Glomerular visceral epithelial cell (primary cell): Measurements from ENCODE around the gene MYH9.
A peak's percentile ranks its signal among the peaks of the same experiment; 100 is the strongest.
"Not testable (repeated sequence)": the region's sequence is repeated elsewhere in the genome, so short reads cannot be mapped to it uniquely, and the experiment has no call there.

ENCODE experiments used
- DNase-seq: peaks from one replicate; pipeline ENCODE4 v3.0.0-alpha.2; 2016; ENCODE audit errors: extremely low spot score

MYH9 gene

DNA sequence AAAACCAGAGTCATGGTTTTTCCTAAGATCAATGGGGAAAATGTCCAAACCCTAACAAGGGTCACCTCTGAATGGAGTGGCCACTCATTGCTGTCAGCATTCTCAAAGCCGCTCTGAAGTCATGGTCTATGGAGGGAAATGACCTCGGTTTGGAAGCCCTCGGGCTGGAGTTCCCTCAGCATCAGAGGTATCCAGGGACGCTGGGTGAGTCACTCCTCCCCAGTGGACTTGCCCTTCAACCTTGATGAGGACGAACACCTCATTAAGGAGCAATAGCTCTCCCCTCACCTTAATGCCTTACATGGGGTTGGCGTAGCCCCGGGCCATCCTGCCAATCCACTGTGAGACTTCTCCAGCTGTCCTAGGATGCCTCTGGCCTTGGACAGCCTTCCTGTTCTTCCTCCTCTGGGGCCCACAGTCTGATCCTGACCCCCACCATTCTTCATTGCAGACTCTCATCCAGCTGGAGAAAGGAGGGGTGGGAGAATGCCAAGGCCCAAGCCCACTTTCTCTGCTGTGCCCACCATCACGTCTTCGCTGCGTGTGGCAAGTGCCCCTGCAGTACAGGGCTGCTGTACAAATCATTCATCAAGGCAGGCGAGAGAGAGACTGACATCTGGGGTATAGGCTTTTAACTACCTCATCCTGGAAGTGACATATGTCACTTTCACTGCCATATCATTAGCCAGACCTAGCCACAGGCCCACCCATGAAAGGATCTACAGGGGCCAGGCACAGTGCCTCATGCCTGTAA is 25.4 kb upstream of the MYH9 start:
- DNase-seq: peak; percentile 38

DNA sequence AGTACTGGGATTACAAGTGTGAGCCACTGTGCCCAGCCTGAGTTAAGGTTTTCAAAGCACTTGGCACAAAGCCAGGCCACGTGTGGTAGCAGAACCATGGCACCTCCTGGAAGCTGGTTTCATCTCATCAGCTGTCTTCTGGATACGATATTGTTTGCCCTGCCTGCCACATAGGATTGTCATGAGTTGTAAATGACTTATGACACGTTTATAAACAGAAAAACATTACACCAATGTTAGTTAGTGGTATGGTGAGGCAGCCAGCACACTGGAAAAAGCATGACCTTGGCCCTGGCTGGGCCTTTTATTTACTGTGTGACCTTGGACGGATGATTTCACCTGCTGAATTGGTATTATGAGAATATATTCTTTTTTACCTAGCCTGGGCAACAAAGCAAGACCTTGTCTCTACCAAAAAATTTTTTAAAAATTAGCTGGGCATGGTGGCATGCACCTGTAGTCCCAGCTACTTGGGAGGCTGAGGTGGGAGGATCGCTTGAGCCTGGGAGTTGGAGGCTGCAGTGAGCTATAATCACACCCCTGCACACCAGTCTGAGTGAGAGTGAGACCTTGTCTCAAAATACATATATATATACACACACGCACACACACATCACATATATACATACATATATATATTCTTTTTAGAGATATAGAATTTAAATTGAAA is 24.0 kb upstream of the MYH9 start:
- DNase-seq: no peak

DNA sequence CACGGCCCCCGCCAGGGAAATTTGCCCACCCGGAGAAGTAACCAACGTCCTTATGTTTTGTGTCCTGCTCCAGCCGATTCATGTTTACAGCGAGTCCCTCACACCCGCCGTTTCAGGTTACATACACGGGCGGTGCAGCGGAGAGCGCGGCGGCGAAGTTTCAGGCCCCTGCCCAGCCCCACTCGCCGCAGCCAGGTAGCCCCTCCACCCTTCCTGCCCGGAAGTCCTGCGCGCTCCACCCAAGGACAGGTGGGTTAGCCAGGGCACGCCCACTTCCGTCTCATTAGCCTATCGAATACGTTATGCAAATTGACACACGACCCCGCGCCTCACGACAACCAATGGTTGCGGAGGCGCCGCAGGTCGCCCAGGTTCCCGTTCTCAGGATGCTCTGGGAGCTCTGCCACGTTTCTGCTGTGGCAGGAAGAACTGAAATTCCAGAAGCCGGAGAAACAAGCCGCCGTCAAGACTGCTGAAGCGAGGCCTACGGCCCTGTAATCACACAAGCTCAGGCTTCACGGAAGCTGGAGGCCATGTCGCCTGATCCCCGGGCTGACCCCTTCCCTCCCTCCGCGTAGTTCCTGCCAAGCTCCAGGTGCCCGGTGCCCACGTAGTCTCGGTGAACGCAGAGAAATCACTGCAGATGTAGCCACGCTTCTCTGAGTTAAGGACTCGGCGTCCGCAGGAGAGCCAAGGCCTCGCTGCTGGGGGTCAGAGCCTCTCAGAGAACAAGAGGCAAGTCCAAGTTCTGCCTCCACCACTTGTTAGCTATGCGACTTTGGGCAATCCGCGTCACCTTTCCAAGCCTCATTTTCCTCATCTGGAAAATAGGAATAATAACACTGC is 22.4 kb upstream of the MYH9 start:
- peak; percentile 88 for DNase-seq

DNA sequence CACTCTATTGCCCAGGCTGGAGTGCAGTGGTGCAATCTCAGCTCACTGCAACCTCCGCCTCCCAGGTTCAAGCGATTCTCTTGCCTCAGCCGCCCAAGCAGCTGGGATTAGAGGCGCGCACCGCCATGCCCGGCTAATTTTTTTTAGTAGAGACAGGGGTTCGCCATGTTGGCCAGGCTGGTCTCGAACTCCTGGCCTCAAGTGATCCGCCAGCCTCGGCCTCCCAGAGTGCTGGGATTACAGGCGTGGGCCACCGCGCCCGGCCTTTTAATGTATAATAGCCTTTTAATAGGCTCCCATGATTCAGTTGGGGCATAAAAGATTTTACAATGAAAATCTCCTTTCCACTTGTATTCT is 21.8 kb upstream of the MYH9 start:
- DNase-seq: not testable (repeated sequence)

DNA sequence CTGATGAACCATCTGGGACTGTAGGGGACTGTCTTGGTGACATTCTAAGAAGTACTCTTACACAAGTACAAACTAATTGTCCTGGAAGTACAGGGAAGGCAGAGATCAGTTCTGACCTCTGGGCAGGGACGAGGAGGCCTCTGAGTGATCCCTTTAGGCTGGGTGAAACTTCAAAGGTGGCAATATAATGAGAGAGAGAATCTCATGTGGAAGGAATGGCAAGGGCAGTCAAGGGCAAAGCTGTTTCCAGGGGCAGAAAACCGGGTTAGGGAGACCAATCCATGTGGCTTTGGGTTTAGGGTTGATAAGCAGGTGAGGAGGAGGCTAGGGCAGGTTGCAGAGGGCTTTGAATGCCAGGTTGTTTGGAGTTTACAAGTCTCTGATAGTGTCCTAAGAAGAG is 21.3 kb upstream of the MYH9 start:
- DNase-seq: no peak

DNA sequence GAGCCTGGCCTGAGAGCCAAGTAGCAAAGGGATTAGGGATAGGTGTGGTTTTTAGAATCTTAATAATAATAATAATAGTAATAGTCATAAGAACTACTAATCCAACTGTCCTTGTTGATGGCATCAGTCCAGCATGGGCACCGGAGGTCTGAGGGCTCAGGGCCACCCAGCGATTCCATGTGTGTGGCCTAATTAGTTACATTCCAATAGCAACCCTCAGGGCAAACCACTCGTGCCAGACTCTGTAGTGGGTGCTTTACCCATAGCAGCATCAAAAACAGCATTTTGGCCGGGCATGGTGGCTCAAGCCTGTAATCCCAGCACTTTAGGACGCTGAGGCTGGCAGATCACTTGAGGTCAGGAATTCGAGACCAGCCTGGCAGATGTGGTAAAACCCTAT is 19.0 kb upstream of the MYH9 start:
- no peak for DNase-seq

DNA sequence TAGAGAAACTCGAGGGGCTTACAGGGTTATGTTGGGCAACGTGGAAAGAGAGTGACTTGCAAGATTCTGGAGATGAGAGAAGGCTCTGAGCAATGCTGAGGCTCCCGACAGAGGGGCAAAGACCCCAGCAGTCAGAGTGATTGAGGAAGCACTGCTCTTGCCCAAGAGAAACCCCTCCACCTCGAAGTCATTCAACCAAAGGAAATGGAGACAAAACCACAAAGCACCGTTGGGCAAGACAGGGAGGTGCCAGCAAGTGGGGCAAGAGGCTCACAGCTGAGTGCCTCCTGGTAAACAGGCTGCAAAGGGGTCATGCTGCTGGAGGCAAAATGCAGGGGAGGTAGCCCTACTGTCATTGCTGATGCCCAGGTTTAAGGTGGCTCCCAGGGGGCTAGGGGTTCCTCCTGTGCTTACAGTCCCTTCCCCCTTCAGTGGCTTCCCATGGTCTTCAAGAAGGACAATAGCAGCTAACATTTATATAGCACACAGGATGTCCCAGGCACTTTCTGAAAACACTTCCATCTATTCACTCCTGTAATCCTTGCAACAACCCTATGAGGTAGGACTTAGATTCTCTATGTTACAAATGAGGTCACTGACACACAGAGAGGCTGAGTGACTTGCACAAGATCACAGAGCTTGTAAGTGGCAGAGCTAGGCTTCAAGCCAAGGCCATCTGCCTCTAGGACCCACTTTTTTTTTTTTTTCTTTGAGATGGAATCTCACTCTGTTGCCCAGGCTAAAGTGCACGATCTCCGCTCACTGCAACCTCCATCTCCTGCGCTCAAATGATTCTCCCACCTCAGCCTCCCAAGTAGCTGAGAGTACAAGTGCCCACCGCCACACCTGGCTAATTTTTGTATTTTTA is 18.1 kb upstream of the MYH9 start:
- peak; percentile 76 for DNase-seq

- DNase-seq: no peak
Observed at GRCh38 chr22:36405221-36405661, 17.5 kb upstream of the MYH9 start.

DNA sequence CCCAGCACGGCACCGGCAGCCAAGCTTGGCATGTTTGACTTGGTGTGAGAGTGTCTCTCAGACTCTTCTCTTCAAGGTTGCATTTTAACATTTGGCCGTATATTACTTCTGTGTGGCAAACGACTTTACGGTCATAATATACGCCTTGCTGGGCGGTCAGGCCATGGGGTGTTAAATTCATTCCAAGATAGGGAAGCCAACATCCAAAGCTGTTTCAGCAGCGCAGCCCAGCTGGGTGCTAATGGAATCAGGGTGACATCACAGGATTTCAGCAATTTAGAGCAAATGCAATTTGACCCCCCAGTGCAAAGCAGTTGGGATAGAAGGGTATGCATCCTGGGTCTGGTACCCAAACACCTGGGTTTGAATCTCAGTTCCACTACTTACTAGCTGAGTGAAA is 16.7 kb upstream of the MYH9 start:
- no peak for DNase-seq

- no peak for DNase-seq
Observed at GRCh38 chr22:36399472-36399778, 11.7 kb upstream of the MYH9 start.

DNA sequence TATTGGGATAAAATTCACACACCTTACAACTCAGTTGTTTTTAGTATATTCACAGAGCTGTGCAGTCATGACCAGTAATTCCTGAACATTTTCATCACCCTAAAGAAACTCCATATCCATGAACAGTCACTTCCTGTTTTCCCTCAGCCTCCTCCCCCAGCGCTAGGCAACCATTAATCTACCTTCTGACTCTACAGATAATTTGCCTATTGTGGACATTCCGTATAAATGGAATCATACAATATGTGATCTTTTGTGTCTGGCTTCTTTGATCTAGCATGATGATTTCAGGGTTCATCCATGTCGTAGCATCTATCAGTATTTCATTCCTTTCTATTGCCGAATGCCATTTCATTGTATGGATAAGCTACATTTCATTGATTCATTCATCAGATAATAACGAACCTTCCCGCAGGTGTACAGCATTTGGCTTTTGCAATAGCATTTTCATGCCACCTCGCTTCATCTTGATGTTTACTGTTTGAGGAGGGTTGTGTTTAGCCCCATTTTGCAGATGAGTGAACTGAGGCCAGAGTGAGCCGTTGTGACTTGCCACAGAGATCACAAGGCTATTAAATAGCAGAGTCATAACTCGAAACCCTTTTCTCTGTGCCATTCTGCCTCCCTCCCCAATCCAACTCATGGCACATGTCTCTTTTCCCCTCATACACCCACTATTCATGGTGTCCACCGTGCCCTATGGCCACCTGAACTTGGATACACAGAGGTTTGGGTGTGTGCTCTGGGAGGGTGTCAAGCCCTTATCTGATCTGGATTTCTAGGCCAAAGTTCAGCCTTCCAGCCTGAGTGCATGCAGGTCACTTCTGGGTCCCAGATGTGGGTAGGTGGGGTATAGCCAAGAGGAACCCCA is 11.1 kb upstream of the MYH9 start:
- DNase-seq: peak; percentile 83

DNA sequence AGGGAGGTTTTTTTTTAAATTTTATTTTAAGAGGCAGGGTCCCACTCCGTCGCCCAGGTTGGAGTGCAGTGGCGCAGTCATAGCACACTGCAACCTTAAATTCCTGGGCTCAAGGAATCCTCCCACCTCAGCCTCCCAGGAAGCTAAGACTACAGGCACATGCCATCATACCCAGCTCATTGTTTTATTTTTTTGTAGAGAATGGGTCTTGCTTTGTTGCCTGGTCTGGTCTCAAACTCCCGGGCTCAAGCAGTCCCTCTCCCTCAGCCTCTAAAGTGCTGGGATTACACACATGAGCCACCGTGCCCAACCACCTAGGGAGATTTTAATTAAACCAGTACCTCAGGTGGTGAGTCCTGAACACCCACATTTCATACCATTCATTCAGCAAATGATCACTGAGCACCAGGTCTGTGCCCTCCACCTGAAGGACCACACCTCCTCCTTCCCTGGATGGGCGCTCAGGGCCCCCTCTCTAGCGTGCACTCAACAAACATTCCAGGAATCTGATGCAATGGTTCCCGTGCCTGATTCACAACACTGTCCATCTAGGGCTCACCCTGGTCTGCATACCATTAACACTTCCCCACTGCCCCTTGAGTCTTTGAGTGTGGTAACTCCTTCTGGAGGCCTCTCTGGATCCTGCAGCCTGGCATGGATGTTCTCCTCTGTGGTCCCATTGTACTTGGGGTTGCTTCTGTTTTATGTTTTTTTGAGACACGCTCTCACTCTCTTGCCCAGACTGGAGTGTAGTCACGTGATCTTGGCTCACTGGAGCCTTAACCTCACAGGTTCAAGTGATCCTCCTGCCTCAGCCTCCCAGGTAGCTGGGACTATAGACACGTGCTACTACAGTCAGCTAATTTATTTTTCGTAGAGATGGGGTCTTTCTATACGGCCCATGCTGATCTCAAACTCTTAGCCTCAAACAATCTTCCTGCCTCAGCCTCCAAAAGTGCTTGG is 9.6 kb upstream of the MYH9 start:
- DNase-seq: peak; percentile 87

DNA sequence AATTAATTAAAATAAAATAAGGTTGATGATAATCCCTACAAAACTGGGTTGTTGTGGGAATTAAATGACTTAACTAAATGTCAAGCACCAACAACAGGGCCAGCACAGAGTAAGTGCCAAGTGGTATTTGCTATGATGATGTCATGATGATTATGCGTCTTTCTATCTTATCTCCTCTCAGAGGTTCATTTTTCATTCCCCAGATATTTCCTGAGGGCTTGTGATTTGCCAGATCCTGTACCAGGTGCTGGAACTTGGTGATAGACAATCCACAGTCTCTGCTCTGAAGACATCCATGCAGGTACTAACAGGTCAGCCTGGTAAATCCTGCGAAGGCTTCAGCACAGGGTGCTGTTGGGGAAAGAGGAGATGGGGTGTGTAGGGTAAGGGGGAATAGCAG is 8.1 kb upstream of the MYH9 start:
- DNase-seq: no peak

DNA sequence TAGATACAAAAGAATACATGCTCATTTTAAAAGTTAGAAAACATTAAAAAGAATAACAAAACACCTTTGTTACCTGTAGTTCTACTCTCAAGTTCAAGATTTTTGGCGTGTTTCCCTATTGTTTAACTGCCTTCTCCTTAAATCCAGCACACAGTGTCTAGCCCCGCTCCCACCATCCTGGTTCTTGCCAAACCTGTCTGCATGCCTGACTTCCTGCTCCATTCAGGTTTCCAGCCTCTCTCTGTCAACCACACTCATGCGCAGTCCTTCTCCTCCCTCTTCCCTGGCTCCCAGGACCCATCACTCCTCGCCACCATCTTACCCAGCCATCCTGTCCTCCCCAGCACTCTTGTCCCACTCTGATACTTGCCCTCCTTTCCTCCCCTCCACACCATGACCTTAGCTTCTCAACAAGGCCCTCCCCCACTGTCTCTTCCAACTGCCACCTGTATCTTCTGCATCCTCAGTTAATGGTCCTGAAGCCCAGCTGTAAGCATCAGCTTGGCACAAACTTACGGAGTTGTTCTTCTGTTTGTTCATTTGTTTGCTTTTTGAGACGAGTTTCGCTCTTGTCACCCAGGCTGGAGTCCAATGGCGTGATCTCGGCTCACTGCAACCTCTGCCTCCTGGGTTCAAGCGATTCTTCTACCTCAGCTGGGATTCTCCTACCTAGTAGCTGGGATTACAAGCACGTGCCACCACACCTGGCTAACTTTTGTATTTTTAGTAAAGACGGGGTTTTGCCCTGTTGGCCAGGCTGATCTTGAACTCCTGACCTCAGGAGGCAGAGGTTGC is 7.5 kb upstream of the MYH9 start:
- DNase-seq: no peak

DNA sequence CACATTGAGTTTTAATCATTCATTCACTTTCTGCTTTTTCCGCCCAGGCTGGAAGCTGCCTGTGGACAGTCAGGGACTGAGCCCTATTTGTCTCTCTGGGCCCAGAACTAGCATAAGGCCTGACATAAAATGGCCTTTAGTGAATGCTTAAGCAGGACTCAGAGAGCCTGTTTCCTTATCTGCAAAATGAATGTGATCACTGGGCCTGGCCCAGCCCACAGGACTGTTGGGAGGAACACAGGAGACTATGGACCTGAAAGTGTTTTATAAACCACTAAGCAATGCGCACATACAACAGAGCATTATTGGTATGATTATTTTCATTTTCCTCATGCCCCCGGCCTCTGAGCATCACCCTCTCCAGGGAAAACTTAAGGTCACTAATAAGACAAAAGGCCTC is 3.9 kb upstream of the MYH9 start:
- DNase-seq: no peak

GRCh38 chr22:36389122-36389521 is 1.4 kb upstream of the MYH9 start:
- not testable (repeated sequence) for DNase-seq

GRCh38 chr22:36387709-36387958 is 133 bp downstream of the MYH9 start:
- DNase-seq: no peak

DNA sequence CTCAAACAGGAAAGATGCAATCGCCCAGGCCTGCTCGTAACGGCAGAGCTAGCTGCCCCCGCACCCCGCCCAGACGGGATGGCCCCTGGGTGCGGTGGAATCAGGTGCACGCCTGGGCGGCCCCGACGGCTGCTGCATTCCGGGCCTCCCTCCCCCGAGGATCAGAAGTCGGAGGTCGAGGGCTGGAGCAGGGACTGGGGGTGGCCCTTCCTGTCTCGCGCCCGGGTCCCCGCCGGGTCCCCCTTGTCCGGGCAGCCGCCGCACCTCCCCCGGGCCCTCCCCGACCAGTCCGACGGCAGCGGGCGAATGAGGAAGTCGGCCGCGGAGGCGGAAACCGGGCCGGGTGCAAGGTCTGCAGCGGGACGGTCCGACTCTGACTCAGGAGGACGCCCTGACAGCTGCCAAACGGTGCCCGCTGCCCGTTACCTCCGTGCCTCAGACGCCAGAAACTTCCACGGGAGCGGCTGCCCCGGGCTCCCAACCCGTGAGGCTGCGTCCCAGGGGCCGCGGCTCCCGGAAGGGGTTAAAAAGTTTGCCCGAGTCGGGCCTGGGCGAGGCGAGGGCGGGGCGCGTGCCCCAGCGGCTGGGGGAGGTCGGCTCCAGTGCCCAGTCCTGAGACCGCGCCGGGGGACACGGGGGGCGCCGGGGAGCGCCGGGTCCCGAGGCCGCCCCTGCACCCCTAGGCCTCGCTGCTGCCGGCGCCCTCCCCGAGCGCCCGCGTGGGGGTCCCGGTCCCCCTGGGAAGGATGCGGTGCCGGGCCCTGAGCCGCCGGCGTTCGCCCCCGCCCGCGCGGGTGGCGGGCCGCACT is 663 bp downstream of the MYH9 start:
- no peak for DNase-seq
